Lower leg skin (tissue), 3 donors: ENCODE data around the gene CEP170.
"Not testable (repeated sequence)": the region's sequence is repeated elsewhere in the genome, so short reads cannot be mapped to it uniquely, and the experiment has no call there.

Source experiments
- CTCF ChIP-seq, 3 donors: fragments of 450-650 bp; IDR thresholded peaks; one replicate each; pipeline ENCODE4 v1.5.1; 2016; ENCODE audit warnings: antibody characterized with exemption in 3 of 3, mild to moderate bottlenecking in 3 of 3, moderate library complexity in 2 of 3
- POLR2A ChIP-seq, 2 donors: fragments of 450-650 bp; IDR thresholded peaks; one replicate each; pipeline ENCODE4 v1.6.1; 2016 to 2017; ENCODE audit warnings: antibody characterized with exemption in 2 of 2, mild to moderate bottlenecking in 1 of 2, moderate library complexity in 1 of 2

- TF ChIP-seq CTCF, POLR2A (IDR thresholded peaks at IDR 0.05): not testable (repeated sequence)
These were observed 167.7 kb downstream of the CEP170 start for GRCh38 chr1:243087368-243087767.
